Vagina (tissue), 2 donors: ENCODE measurements around the gene CRYBA2.

Source experiments
- CTCF ChIP-seq, 3 experiments: fragments of 450-650 bp in 2 of 3; fragments of 200-600 bp in 1 of 3; sonication (generic) in 1 of 3; IDR thresholded peaks; one replicate each; pipeline ENCODE4 v1.5.1; 2017 to 2019; ENCODE audit warnings: antibody characterized with exemption in 3 of 3, mild to moderate bottlenecking in 2 of 3, moderate library complexity in 2 of 3
- POLR2A ChIP-seq, 2 donors: fragments of 450-650 bp; IDR thresholded peaks; one replicate each; pipeline ENCODE4 v1.6.1; 2017; ENCODE audit warnings: antibody characterized with exemption in 2 of 2, mild to moderate bottlenecking in 2 of 2, moderate library complexity in 2 of 2
- POLR2AphosphoS5 ChIP-seq, 2 donors: sonication (generic); formaldehyde crosslinking; IDR thresholded peaks; one replicate each; pipeline ENCODE4 v1.9.0; 2017; ENCODE audit warnings: antibody characterized with exemption in 2 of 2, mild to moderate bottlenecking in 2 of 2, low read depth in 1 of 2; ENCODE audit not compliant: insufficient read depth in 1 of 2

- TF ChIP-seq CTCF (IDR thresholded peaks at IDR 0.05), result no peak
- no peak for TF ChIP-seq POLR2AphosphoS5 (IDR thresholded peaks at IDR 0.05; ENCODE audit: insufficient read depth in 1 of 2, low read depth in 1 of 2)
- TF ChIP-seq POLR2A (IDR thresholded peaks at IDR 0.05), result no peak
Measured at GRCh38 chr2:218952160-218952559, 41.1 kb downstream of the CRYBA2 start.
